ENCODE data around the gene CDK14.

Gene CDK14

DNA sequence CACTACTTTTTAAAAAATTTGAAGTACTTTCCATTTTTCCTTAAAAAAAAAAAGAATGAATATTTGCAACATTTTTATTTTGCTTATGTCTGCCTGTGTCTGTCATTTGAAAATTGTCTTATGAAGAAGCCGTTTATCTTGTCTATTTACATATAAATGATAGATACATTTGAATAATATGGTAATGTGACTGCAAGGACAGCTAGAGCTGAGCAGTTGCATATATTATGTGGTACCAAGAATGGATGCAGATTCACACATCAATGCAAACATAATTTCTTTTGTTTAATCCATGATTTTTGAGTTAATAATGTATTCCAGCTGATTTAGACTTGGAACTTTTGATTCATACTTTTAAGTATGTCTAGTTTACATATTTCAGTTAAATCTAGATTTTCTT lies 268.0 kb downstream of the CDK14 start:
- Histone ChIP-seq H3K9ac (ENCODE audit: low read length) (no peak overlapping the region), H3K4me1 (ENCODE audit: insufficient read depth, low read length, severe bottlenecking) (no peaks in the 10 kb centered on the region), H3K79me2 (ENCODE audit: insufficient read depth, low read length) (peaks cover 8% of the 10 kb centered on the region; the same call in 1 of the 2 replicates), H3K36me3 (ENCODE audit: insufficient read depth, low read length) (peaks cover 65% of the 10 kb centered on the region), H3K9me3 (ENCODE audit: low read length) (no peaks in the 10 kb centered on the region), H3K4me3 (ENCODE audit: low read depth, low read length, poor library complexity, severe bottlenecking) (no peak overlapping the region), H3K27ac (ENCODE audit: low read depth, low read length, poor library complexity, severe bottlenecking) (no peak overlapping the region), H3F3A (ENCODE audit: insufficient read depth, low read length) (no peaks in the 10 kb centered on the region), H2AFZ (ENCODE audit: low read length) (no peak overlapping the region), H3K9me2 (ENCODE audit: low read depth, low read length) (no peaks in the 10 kb centered on the region), H4K20me1 (ENCODE audit: insufficient read depth, low read length) (no peaks in the 10 kb centered on the region), H3K27me3 (ENCODE audit: insufficient read depth, low read length) (no peaks in the 10 kb centered on the region), H3K4me2 (ENCODE audit: low read length) (no peak overlapping the region)
- TF ChIP-seq EZH2 (IDR thresholded peaks at IDR 0.05; ENCODE audit: borderline replicate concordance, low read length), result no peak
- TF ChIP-seq, protein P1, sequence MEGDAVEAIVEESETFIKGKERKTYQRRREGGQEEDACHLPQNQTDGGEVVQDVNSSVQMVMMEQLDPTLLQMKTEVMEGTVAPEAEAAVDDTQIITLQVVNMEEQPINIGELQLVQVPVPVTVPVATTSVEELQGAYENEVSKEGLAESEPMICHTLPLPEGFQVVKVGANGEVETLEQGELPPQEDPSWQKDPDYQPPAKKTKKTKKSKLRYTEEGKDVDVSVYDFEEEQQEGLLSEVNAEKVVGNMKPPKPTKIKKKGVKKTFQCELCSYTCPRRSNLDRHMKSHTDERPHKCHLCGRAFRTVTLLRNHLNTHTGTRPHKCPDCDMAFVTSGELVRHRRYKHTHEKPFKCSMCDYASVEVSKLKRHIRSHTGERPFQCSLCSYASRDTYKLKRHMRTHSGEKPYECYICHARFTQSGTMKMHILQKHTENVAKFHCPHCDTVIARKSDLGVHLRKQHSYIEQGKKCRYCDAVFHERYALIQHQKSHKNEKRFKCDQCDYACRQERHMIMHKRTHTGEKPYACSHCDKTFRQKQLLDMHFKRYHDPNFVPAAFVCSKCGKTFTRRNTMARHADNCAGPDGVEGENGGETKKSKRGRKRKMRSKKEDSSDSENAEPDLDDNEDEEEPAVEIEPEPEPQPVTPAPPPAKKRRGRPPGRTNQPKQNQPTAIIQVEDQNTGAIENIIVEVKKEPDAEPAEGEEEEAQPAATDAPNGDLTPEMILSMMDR (IDR thresholded peaks at IDR 0.05; ENCODE audit: low read length), result no peak

- H3K9ac ChIP-seq (ENCODE audit: low read length), result no peak overlapping the region
- H3K4me1 ChIP-seq (ENCODE audit: insufficient read depth, low read length, severe bottlenecking), result no peaks in the 10 kb centered on the region
- H3K79me2 ChIP-seq (ENCODE audit: insufficient read depth, low read length), result no peaks in the 10 kb centered on the region; the same call in 1 of the 2 replicates
- no peaks in the 10 kb centered on the region for H3K9me3 ChIP-seq (ENCODE audit: low read length)
- no peak overlapping the region for H3K27ac ChIP-seq (ENCODE audit: low read depth, low read length, poor library complexity, severe bottlenecking)
- no peaks in the 10 kb centered on the region for H3F3A ChIP-seq (ENCODE audit: insufficient read depth, low read length)
- H3K4me3 ChIP-seq (ENCODE audit: low read depth, low read length, poor library complexity, severe bottlenecking), result no peak overlapping the region
- TF ChIP-seq, protein P1 (IDR thresholded peaks at IDR 0.05; ENCODE audit: low read length), result no peak
- no peak for TF ChIP-seq EZH2 (IDR thresholded peaks at IDR 0.05; ENCODE audit: borderline replicate concordance, low read length)
- no peaks in the 10 kb centered on the region for H3K27me3 ChIP-seq (ENCODE audit: insufficient read depth, low read length)
- no peak overlapping the region for H2AFZ ChIP-seq (ENCODE audit: low read length)
- no peak overlapping the region for H3K4me2 ChIP-seq (ENCODE audit: low read length)
- peaks cover 74% of the 10 kb centered on the region for H3K36me3 ChIP-seq (ENCODE audit: insufficient read depth, low read length)
- no peaks in the 10 kb centered on the region for H3K9me2 ChIP-seq (ENCODE audit: low read depth, low read length)
- no peaks in the 10 kb centered on the region for H4K20me1 ChIP-seq (ENCODE audit: insufficient read depth, low read length)
These were observed 273.2 kb downstream of the CDK14 start for GRCh38 chr7:90869335-90869734.

GRCh38 chr7:90876701-90877100 lies 280.6 kb downstream of the CDK14 start:
- no peaks in the 10 kb centered on the region for H3K9me3 ChIP-seq (ENCODE audit: low read length)
- H4K20me1 ChIP-seq (ENCODE audit: insufficient read depth, low read length), result no peaks in the 10 kb centered on the region
- H3K79me2 ChIP-seq (ENCODE audit: insufficient read depth, low read length), result peaks cover 4% of the 10 kb centered on the region; the same call in 1 of the 2 replicates
- H3K27ac ChIP-seq (ENCODE audit: low read depth, low read length, poor library complexity, severe bottlenecking), result no peak overlapping the region
- no peaks in the 10 kb centered on the region for H3K9me2 ChIP-seq (ENCODE audit: low read depth, low read length)
- no peaks in the 10 kb centered on the region for H3K27me3 ChIP-seq (ENCODE audit: insufficient read depth, low read length)
- no peak overlapping the region for H3K4me2 ChIP-seq (ENCODE audit: low read length)
- H2AFZ ChIP-seq (ENCODE audit: low read length), result no peak overlapping the region
- no peak for TF ChIP-seq EZH2 (IDR thresholded peaks at IDR 0.05; ENCODE audit: borderline replicate concordance, low read length)
- TF ChIP-seq, protein P1 (IDR thresholded peaks at IDR 0.05; ENCODE audit: low read length), result no peak
- no peaks in the 10 kb centered on the region for H3K4me1 ChIP-seq (ENCODE audit: insufficient read depth, low read length, severe bottlenecking)
- peaks cover 84% of the 10 kb centered on the region for H3K36me3 ChIP-seq (ENCODE audit: insufficient read depth, low read length)
- H3K4me3 ChIP-seq (ENCODE audit: low read depth, low read length, poor library complexity, severe bottlenecking), result no peak overlapping the region
- H3K9ac ChIP-seq (ENCODE audit: low read length), result no peak overlapping the region
- H3F3A ChIP-seq (ENCODE audit: insufficient read depth, low read length), result no peaks in the 10 kb centered on the region
